Activated CD4-positive, alpha-beta T cell treated with anti-CD3 and anti-CD28 coated beads for 24 hours (primary cell): ENCODE results near the gene OR52E8.

Experiments
- DNase-seq, 2 donors: peaks; one replicate each; pipeline ENCODE4 v3.0.0-alpha.2; 2020; ENCODE audit warnings: low read depth in 2 of 2

OR52E8 gene

GRCh38 chr11:5857590-5857989, at the start of gene OR52E8:
OR52E8 (minus strand) TSS chr11:5857690; CDS start chr11:5857690, 0 bp downstream.
- DNase-seq, result no peak

GRCh38 chr11:5899534-5899933, 42.0 kb upstream of the OR52E8 start:
- DNase-seq, result no peak

DNA sequence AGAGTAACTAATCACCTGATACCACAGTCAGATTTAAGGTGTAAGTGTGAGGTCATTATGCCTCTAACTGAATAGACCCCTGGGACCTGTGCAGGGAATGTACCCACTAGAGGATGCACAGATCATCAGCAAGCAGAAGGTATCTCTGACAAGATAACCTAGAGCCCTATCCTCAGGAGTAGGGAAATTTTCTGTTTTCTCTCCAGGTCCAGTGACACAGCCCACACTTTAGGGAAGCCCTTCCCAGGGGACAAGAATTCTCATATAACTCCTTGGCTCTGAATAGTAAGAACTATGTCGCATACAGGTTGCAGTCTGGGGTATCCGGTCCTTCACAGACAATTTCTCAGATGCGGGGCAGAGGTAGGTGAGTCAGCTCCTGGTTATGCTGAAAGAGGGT, 35.4 kb upstream of the OR52E8 start, which contains the start of gene OR52E5:
Gene OR52E5, plus strand, starts transcription at position 301 of the 400 bp plus-strand sequence. CDS start 7,569 bp downstream, outside the sequence.
- DNase-seq, result no peak

DNA sequence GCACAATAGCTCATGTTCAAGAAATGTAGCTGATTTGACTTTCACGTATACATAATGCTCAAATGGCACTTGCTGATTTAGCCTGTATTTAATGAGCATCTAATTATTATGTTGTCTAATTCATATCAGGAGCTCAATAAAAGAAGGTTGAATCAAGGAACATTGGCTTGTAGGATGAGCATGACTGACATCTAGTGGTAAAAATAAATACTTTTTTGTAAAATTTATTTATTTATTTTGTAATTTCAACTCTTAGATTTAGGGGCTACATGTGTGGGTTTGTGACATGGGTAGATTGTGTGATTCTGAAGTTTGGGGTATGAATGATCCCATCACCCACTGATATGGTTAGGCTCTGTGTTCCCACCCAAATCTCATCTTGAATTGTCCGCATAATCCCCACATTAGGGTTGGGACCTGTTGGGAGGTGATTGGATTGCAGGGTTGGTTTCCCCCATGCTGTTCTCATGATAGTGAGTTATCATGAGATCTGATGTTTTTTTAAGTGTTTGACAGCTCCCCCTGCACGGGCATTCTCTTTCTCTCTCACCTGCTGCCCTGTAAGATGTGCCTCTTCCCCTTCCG, 33.8 kb upstream of the OR52E8 start:
- DNase-seq, result no peak

- DNase-seq, result no peak
These were observed 30.2 kb upstream of the OR52E8 start for GRCh38 chr11:5887661-5888060.

- DNase-seq, result no peak
These were observed 29.7 kb upstream of the OR52E8 start for GRCh38 chr11:5887172-5887571.

- DNase-seq, result no peak
These were observed 24.3 kb upstream of the OR52E8 start for GRCh38 chr11:5881756-5882155.

DNA sequence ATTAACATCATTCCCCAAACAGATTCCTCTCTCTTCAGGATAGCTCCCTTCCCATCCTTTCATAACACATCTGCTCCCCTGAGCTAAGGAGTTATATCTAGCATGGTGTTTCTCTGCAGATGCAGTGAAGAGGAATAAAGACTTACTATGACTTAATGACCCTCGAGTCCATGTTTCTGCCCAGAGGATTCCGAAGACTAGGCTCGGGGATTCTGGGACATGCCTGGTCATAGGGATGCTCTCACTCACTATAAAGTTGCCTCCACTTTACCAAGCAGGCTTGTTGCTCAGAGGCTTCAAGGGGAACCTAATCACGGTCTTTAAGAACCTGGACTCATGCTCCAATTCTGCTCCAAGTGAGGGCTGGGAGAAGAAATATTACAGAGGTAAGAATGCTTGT, 22.8 kb upstream of the OR52E8 start, which contains the start of gene OR52E4:
Gene OR52E4, plus strand, starts transcription at position 301 of the 400 bp plus-strand sequence. CDS start 3,664 bp downstream, outside the sequence.
- DNase-seq, result no peak

DNA sequence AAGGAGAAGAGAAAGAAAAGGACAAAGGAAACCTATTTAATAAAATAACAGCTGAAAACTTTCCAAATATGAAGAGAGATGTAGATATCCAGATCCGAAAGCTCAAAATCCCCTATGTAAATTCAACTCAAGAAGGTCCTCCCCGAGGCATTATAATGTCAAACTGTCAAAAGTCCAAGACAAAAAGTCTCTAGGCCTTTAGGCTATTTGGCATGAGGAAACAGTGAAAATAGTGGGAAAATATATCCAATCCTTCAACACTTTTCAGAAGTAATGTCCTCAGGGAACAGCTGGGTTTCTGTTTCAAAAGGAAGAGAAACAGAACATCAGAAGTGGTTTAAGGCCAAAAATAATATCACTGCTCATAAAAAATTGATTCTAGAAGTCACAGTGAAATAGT, 21.1 kb upstream of the OR52E8 start:
- DNase-seq, result no peak

DNA sequence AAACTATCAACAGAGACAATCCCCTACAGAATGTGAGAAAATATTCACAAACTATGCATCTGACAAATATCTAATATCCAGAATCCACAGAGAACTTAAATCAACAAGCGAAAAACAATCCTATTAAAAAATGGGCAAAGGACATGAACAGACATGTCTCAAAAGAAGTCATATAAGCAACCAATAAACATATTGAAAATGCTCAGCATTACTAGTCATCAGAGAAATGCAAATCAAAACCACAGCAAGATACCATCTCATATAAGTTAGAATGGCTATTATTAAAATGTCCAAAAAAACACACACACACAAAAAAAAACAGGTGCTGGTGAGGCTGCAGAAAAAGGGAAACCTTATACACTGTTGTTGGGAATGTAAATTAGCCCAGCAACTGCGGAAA, 8.3 kb upstream of the OR52E8 start:
- DNase-seq, result no peak

- DNase-seq, result no peak
These were observed 6.5 kb downstream of the OR52E8 start for GRCh38 chr11:5851002-5851401.

DNA sequence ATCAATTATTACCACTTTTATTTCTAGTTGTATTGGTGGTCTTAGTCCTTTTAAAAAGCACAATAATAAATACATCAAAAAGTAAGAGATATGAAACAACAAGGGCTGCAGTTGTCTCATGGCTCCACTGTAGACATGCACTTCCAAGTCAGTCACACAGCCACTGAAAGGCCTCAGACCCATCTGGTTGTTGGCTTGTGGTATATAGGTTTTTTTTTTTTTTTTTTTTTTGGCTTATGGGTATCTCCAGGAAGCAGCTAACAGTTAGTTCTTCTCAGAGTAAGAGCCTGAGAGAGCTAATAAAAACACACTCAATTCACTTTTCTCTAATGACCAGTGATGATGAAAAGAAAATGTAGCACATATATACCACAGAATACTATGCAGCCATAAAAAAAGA, 9.8 kb downstream of the OR52E8 start:
- DNase-seq, result no peak

GRCh38 chr11:5846701-5847100, 10.8 kb downstream of the OR52E8 start:
- DNase-seq, result no peak

- no peak for DNase-seq
These were observed 15.7 kb downstream of the OR52E8 start, which contains the start of gene OR52E6 for GRCh38 chr11:5841797-5842196. OR52E6 (minus strand) TSS chr11:5841897; CDS start chr11:5841897, 0 bp downstream.

- no peak for DNase-seq
These were observed 19.8 kb downstream of the OR52E8 start for GRCh38 chr11:5837695-5838094.

- no peak for DNase-seq
These were observed 24.0 kb downstream of the OR52E8 start for GRCh38 chr11:5833446-5833845.

DNA sequence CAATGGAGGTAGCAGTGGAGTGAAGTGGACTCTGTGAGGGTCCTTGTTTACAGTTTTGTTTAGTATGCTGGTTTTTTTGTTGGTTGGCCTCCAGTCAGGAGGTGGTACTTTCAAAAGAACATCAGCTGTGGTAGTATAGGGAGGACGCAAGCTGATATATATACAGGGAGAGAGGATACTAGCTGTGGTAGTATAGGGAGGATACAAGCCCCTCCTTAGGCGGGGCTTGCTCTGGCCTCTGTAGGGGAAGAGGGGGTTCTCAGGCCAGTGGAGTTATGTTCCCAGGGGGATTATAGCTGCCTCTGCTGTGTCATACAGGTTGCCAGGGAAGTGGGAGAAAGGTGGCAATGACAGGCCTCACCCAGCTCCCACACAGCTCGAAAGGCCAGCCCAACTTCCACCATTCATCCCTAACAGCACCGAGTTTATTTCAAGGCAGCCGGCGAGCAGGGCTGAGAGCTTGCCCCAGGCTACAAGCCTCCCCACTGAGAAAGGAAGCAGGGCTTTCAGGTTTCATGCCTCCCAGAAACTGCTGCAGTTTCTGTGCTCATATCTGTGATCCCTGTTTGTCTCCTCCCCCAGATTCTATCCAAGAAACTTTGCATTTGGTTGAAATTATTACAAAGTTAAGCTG, 26.2 kb downstream of the OR52E8 start:
- no peak for DNase-seq

DNA sequence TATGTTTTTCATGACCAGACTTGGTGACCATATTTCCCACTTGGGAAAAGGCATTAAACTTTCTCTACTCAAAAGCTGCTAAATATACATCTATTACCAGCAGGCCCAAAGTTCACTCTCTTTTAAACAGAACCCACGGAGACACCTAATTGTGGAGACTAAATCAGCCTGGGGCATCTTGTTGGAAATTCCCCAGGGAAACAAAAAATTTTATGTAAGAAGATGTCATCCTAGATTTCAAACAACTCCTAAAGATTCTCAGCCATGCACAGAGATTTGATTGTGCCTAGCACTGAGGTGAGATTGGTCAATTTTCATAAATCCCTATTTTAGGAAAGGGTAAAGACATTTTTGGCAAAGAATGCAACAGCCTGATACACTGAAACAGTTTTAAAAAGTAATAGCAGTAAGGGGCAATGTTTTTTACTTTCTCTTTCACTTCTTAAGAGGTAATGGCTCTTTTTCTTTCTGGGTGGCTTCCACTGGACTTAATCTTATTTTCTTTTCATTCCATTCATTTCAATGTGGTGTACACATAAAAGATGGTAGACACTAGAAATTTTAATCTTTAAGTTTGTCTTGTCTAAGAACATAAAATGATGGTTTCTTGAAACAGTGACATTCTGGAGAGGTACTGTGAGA, 39.1 kb downstream of the OR52E8 start:
- no peak for DNase-seq

DNA sequence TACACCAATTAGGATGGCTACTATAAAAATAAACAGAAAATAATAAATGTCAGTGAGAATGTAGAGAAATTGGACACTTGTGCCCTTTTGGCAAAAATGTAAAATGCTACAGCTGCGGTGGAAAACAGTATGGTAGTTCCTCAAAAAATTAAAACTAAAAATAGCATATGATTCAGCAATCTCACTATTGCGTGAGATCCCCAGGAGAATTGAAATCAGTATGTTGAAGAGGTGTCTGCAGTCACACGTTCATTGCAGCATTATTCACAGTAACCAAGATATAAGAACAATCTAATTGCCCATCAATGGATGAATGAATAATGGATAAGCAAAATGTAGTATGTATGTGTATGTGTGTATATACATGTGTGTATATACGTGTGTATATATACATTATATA, 42.0 kb downstream of the OR52E8 start:
- no peak for DNase-seq

DNA sequence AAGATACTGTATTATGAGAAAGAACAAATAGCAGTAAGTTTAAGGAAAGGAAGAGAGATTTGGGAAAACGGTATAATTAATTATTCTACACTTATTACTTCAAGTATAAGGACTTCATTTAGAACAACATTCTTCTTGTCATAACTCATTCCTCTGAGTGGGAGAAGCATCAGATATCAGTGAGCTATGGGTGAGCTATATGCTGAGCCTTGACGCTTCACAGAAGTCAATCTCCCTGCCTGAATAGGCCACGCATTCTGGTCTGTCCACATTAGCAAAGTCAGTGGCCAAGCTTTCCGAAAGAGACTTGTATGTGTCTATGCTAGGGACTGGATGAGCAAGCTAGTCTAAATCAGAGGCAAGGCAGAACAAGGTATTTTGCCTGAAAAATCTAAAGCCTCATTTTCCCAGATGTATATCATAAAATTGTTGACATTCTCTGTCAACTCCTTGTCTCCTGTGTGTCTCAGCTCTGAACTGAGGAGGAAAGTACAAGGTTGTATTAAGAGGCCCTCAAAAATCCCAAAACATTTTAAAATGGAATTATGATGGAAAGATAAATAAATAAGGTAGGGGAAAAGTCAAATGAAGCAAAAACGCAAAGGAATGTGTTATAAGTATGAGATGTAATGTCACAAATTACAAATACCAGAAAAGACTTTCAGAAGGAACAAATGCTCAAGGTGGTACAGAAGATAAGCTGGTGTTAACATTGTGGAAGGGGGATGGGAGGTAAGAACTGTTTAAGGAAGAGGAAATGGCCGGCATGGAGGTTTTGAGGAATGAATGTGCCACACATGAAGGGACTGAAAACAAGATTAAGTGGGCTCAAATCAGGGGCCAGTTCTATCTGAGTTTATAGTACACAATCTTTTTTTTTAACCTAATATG, 47.3 kb downstream of the OR52E8 start:
- no peak for DNase-seq

GRCh38 chr11:5809122-5809519, 48.4 kb downstream of the OR52E8 start:
- DNase-seq, result no peak
